Endothelial cell of umbilical vein (primary cell): ENCODE data around the gene TSPAN4. TPM values are rescaled to one million over a fixed set of nuclear protein-coding genes. Genes with fewer than 3 reads are reported as not detected.

Source experiments
- BruUV-seq: library from RNA; stranded (reverse); fragments of 400-500 nt; replicated peaks from 2 replicates; lab custom pipeline; 2021; lab: Mats Ljungman, UMichigan
- CTCF ChIA-PET: fragments of 300-600, 350-600 bp; sonication (Branson Sonifier 250); formaldehyde crosslinking; loops from one replicate; lab custom pipeline; 2021; ENCODE audit warnings: antibody characterized with exemption, inconsistent platforms; lab: Charles Lee
- POLR2A ChIA-PET: fragments of 300-600, 350-600 bp; sonication (Branson Sonifier 250); formaldehyde crosslinking; loops from one replicate; lab custom pipeline; 2021; ENCODE audit warnings: antibody characterized with exemption, inconsistent platforms; lab: Charles Lee
- DNase-seq: peaks from one replicate; pipeline ENCODE4 v3.0.0-alpha.2; 2011; ENCODE audit warnings: low read depth, low spot score
- FAIRE-seq: peaks from 2 replicates; lab custom pipeline; 2011; peaks lifted over from hg19 to GRCh38; lab: Jason Lieb, UNC
- H2AFZ ChIP-seq: 2 replicates; pipeline ENCODE4 v1.6.0; 2012; ENCODE audit warnings: low read depth, low read length, control low read depth, inconsistent platforms
- H3K27ac ChIP-seq: 2 replicates; pipeline ENCODE4 v1.5.1; 2011; ENCODE audit warnings: low read depth, mild to moderate bottlenecking, control low read depth, low read length, moderate library complexity; ENCODE audit not compliant: insufficient read depth
- H3K27me3 ChIP-seq, 2 experiments: 2 replicates each; pipeline versions ENCODE4 v1.6.0 to v1.6.1; 2011; ENCODE audit warnings: low read length in 2 of 2, mixed read lengths in 1 of 2; ENCODE audit not compliant: control insufficient read depth in 2 of 2, insufficient read depth in 2 of 2
- H3K36me3 ChIP-seq, 2 experiments: 2 replicates in 1 of 2; 3 replicates in 1 of 2; pipeline ENCODE4 v1.5.1; 2011; ENCODE audit warnings: low read length in 2 of 2, mild to moderate bottlenecking in 1 of 2, moderate library complexity in 1 of 2; ENCODE audit not compliant: control insufficient read depth in 2 of 2, insufficient read depth in 2 of 2; ENCODE audit errors: extremely low read depth in 1 of 2
- H3K4me1 ChIP-seq: 3 replicates; pipeline ENCODE4 v1.5.1; 2011; ENCODE audit warnings: mild to moderate bottlenecking, low read length; ENCODE audit not compliant: control insufficient read depth, insufficient read depth; ENCODE audit errors: extremely low read depth
- H3K4me2 ChIP-seq: 2 replicates; pipeline ENCODE4 v1.6.1; 2011; ENCODE audit warnings: low read length, control low read depth, mixed read lengths; ENCODE audit not compliant: insufficient read depth
- H3K4me3 ChIP-seq, 3 experiments: fragments of 200-600 bp in 1 of 3; sonication (generic), shearing (Covaris generic) in 1 of 3; replicated peaks in 1 of 3; 2 replicates each; pipeline ENCODE4 v1.5.1; 2011 to 2016; ENCODE audit warnings: control low read depth in 3 of 3, low read length in 3 of 3, mild to moderate bottlenecking in 2 of 3, inconsistent platforms in 1 of 3, low read depth in 1 of 3, moderate library complexity in 1 of 3; ENCODE audit not compliant: insufficient read depth in 1 of 3
- H3K79me2 ChIP-seq: 2 replicates; pipeline ENCODE4 v1.6.0; 2012; ENCODE audit warnings: low read length, inconsistent platforms; ENCODE audit not compliant: control insufficient read depth, insufficient read depth
- H3K9ac ChIP-seq: replicated peaks from 2 replicates; pipeline ENCODE3; 2011; ENCODE audit warnings: low read length, control low read depth; ENCODE audit not compliant: insufficient read depth; ENCODE audit errors: extremely low read depth
- H3K9me1 ChIP-seq: replicated peaks from 3 replicates; pipeline ENCODE4 v1.6.0; 2011; ENCODE audit warnings: mild to moderate bottlenecking, low read length; ENCODE audit not compliant: control insufficient read depth, insufficient read depth; ENCODE audit errors: extremely low read depth
- H3K9me3 ChIP-seq: replicated peaks from 2 replicates; pipeline ENCODE4 v1.5.1; 2012; ENCODE audit warnings: low read length, inconsistent platforms; ENCODE audit not compliant: control insufficient read depth, insufficient read depth
- H4K20me1 ChIP-seq: replicated peaks from 2 replicates; pipeline ENCODE3; 2011; ENCODE audit warnings: mild to moderate bottlenecking, low read length; ENCODE audit not compliant: control insufficient read depth, insufficient read depth; ENCODE audit errors: extremely low read depth
- CTCF ChIP-seq, 2 donors: IDR thresholded peaks; 1 replicate in 1 of 2; 2 replicates in 1 of 2; pipeline ENCODE4 v1.5.1; 2011; ENCODE audit warnings: low read length in 2 of 2, mild to moderate bottlenecking in 2 of 2, moderate library complexity in 2 of 2, control low read depth in 1 of 2, inconsistent platforms in 1 of 2, low read depth in 1 of 2; ENCODE audit not compliant: insufficient read depth in 1 of 2; ENCODE audit errors: extremely low read depth in 1 of 2
- EZH2 ChIP-seq: IDR thresholded peaks from 2 replicates; pipeline ENCODE4 v1.6.1; 2012; ENCODE audit warnings: borderline replicate concordance, low read depth, mild to moderate bottlenecking, moderate library complexity, low read length, inconsistent platforms; ENCODE audit not compliant: severe bottlenecking
- FOS ChIP-seq: IDR thresholded peaks from 2 replicates; pipeline ENCODE4 v1.6.1; 2011; ENCODE audit warnings: mild to moderate bottlenecking, low read length, moderate library complexity, borderline replicate concordance; ENCODE audit not compliant: insufficient read depth
- GATA2 ChIP-seq: IDR thresholded peaks from 2 replicates; pipeline ENCODE4 v1.7.0; 2011; ENCODE audit warnings: low read depth, mild to moderate bottlenecking, moderate library complexity, mixed read lengths, low read length; ENCODE audit not compliant: insufficient read length, insufficient read depth
- JUN ChIP-seq: IDR thresholded peaks from 2 replicates; pipeline ENCODE4 v1.6.1; 2011; ENCODE audit warnings: borderline replicate concordance, low read depth; ENCODE audit not compliant: insufficient read length, insufficient read depth
- MAX ChIP-seq: IDR thresholded peaks from 2 replicates; pipeline ENCODE4 v1.6.1; 2011; ENCODE audit not compliant: insufficient read depth, insufficient read length
- MYC ChIP-seq: IDR thresholded peaks from one replicate; pipeline ENCODE4 v1.6.1; 2011; ENCODE audit warnings: mild to moderate bottlenecking, low read depth, low read length
- POLR2A ChIP-seq: IDR thresholded peaks from 2 replicates; pipeline ENCODE4 v1.6.1; 2012; ENCODE audit warnings: low read depth, mild to moderate bottlenecking, control low read depth, low read length
- POLR2AphosphoS5 ChIP-seq: IDR thresholded peaks from 2 replicates; pipeline ENCODE4 v1.6.1; 2012; ENCODE audit warnings: low read depth, mild to moderate bottlenecking, control low read depth, low read length, moderate library complexity; ENCODE audit not compliant: insufficient read depth
- dilution Hi-C: fragments of 300-500 bp; cut with MboI; formaldehyde crosslinking; loops from one replicate; pipeline ENCODE4 v1.15.0; 2019; ENCODE audit warnings: low sequenced_read_pairs; ENCODE audit not compliant: extremely low pct_ligation_motif_present
- intact Hi-C: fragments of 100-400 bp; cut with micrococcal nuclease; formaldehyde crosslinking; loops from one replicate; pipeline ENCODE4 v1.10.0; 2022
- polyA plus RNA-seq, 4 experiments: library from polyadenylated mRNA; depleted of rRNA in 3 of 4; stranded (reverse) in 3 of 4; unstranded in 1 of 4; fragments of >200 nt; gene quantifications; 2 replicates each; pipeline versions ENCODE4 v1.2.1 to v1.2.3, GENCODE V29; 2011 to 2012; ENCODE audit warnings: missing spikeins in 1 of 4
- total RNA-seq: library from RNA; stranded (reverse); gene quantifications from 2 replicates; pipeline ENCODE4 v1.2.3, GENCODE V29; 2021

The TSPAN4 gene
- total and polyA plus RNA-seq, 2 donors (not counting 3 experiments of a cell fraction or from before 2014, with no cell fraction given), result 114 to 199 TPM

GRCh38 chr11:895331-896110 lies 52.9 kb downstream of the TSPAN4 start:
- TF ChIP-seq MYC, result no peak
- no peak for TF ChIP-seq CTCF (IDR thresholded peaks at IDR 0.05; ENCODE audit: extremely low read depth in 1 of 2, insufficient read depth in 1 of 2, low read depth in 1 of 2, low read length in 2 of 2)
- TF ChIP-seq POLR2AphosphoS5, result no peak
- no peak for TF ChIP-seq POLR2A
- TF ChIP-seq MAX, result no peak
- no peak for TF ChIP-seq EZH2
- TF ChIP-seq FOS, result no peak
- TF ChIP-seq JUN, result no peak
- no peak for TF ChIP-seq GATA2
- H3K27me3 ChIP-seq, result no peaks in the 10 kb centered on the region
- H3K4me3 ChIP-seq, result no peak overlapping the region
- no peak overlapping the region for H3K27ac ChIP-seq
- no peak overlapping the region for H3K4me2 ChIP-seq
- peaks cover 3 to 11% of the 10 kb centered on the region in 2 experiments for H3K36me3 ChIP-seq
- no peaks in the 10 kb centered on the region for H3K9me3 ChIP-seq
- FAIRE-seq (no peak), DNase-seq (no peak)
- dilution Hi-C loops (no loop called here), intact Hi-C loops (no loop called here)
- H4K20me1 ChIP-seq, result no peaks in the 10 kb centered on the region
- no peak overlapping the region for H3K9ac ChIP-seq
- no peaks in the 10 kb centered on the region for H3K9me1 ChIP-seq
- POLR2A ChIA-PET, result no interaction called here
- no peaks in the 10 kb centered on the region for H3K79me2 ChIP-seq
- no peak overlapping the region for H2AFZ ChIP-seq
- BruUV-seq, result no TSS peak
- CTCF ChIA-PET, result interaction anchor here (1.0 to 1.6 kb wide), 3 partner anchors 21 to 156 kb away, joined by 3 read pairs; no protein-coding TSS in a partner anchor
- no peaks in the 10 kb centered on the region for H3K4me1 ChIP-seq
